Coronary artery (tissue), 2 donors: ENCODE data around the gene NKTR.

Source experiments
- DNase-seq: peaks from one replicate; pipeline ENCODE4 v3.0.0-alpha.2; 2017; ENCODE audit warnings: low spot score
- H3K27ac ChIP-seq, 2 donors: fragments of 200-600 bp; sonication (generic); one replicate each; pipeline ENCODE4 v1.5.1; 2016 to 2019
- H3K4me3 ChIP-seq: fragments of 200-600 bp; sonication (generic); 2 replicates; pipeline ENCODE4 v1.5.1; 2016; ENCODE audit warnings: mild to moderate bottlenecking, moderate library complexity
- TF ChIP-seq, protein P1 (sequence below): fragments of 200-600 bp; sonication (generic); IDR thresholded peaks from one replicate; pipeline ENCODE4 v1.5.1; 2019; ENCODE audit warnings: antibody characterized with exemption

The NKTR gene

GRCh38 chr3:42672515-42672914, 72.0 kb downstream of the NKTR start:
- H3K4me3 ChIP-seq = no peak overlapping the region
- DNase-seq = no peak
- TF ChIP-seq, protein P1, sequence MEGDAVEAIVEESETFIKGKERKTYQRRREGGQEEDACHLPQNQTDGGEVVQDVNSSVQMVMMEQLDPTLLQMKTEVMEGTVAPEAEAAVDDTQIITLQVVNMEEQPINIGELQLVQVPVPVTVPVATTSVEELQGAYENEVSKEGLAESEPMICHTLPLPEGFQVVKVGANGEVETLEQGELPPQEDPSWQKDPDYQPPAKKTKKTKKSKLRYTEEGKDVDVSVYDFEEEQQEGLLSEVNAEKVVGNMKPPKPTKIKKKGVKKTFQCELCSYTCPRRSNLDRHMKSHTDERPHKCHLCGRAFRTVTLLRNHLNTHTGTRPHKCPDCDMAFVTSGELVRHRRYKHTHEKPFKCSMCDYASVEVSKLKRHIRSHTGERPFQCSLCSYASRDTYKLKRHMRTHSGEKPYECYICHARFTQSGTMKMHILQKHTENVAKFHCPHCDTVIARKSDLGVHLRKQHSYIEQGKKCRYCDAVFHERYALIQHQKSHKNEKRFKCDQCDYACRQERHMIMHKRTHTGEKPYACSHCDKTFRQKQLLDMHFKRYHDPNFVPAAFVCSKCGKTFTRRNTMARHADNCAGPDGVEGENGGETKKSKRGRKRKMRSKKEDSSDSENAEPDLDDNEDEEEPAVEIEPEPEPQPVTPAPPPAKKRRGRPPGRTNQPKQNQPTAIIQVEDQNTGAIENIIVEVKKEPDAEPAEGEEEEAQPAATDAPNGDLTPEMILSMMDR = no peak
- H3K27ac ChIP-seq = no peak overlapping the region

GRCh38 chr3:42673082-42673481, 72.6 kb downstream of the NKTR start:
- Histone ChIP-seq H3K27ac (no peak overlapping the region), H3K4me3 (no peak overlapping the region)
- DNase-seq = no peak
- TF ChIP-seq, protein P1 = no peak

- TF ChIP-seq, protein P1 = no peak
These were observed 73.7 kb downstream of the NKTR start for GRCh38 chr3:42674146-42674545.

DNA sequence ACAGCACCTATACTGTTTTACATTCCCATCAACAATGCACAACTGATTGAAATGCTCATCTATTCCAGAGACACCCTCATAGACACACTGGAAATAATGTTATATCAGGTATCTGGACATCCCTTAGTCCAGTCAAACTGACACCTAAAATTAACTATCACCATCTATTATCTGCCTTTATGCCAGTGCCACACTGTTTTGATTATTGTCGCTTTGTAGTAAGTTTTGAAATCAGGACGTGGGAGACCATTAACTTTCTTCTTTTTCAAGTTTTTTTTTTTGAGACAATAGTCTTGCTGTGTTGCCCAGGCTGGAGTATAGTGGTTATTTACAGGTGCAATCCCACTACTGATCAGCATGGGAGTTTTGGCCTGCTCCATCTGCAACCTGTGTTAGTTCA, 75.4 kb downstream of the NKTR start:
- no peak overlapping the region for H3K4me3 ChIP-seq
- TF ChIP-seq, protein P1 = no peak
- no peak overlapping the region for H3K27ac ChIP-seq
- DNase-seq = no peak

More at GRCh38 chr3:42674146-42674545, 73.7 kb downstream of the NKTR start:
- no peak overlapping the region for H3K4me3 ChIP-seq
- no peak overlapping the region for H3K27ac ChIP-seq
- DNase-seq = no peak

DNA sequence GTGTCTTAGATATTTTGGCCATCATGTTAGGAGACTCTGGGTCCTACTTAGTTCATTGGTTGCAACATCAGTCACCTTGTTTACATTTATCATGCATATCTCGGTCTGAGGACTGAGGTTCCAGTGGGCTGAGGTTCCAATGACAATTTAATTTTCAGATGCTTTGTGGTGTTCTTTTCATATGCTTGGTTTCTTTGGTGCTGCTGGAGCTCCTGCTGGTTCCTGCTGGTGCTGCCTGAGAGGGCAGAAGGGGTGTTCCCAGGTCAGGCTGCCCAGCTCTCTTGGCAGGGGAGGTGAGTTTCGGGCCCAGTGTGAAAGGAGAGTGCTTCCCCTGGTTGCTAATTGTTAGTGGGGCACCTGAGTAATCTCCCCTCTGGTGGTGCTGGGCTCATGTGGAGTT, 78.0 kb downstream of the NKTR start:
- DNase-seq = no peak

GRCh38 chr3:42680271-42680670, 79.8 kb downstream of the NKTR start:
- TF ChIP-seq, protein P1 = no peak
- H3K27ac ChIP-seq = no peak overlapping the region
- DNase-seq = no peak
- H3K4me3 ChIP-seq = no peak overlapping the region

More for the DNA sequence above, 78.0 kb downstream of the NKTR start:
- TF ChIP-seq, protein P1 = no peak
- H3K4me3 ChIP-seq = no peak overlapping the region
- H3K27ac ChIP-seq = no peak overlapping the region

- H3K27ac ChIP-seq = no peak overlapping the region
- TF ChIP-seq, protein P1 = no peak
These were observed 80.3 kb downstream of the NKTR start for GRCh38 chr3:42680806-42681205.

More at GRCh38 chr3:42680806-42681205, 80.3 kb downstream of the NKTR start:
- no peak overlapping the region for H3K4me3 ChIP-seq
- DNase-seq = no peak
